Pons (tissue), 1 donor: ENCODE results near the gene ST6GALNAC4.
"Not testable (repeated sequence)": the region's sequence is repeated elsewhere in the genome, so short reads cannot be mapped to it uniquely, and the experiment has no call there.

Experiments
- DNase-seq: peaks from one replicate; pipeline ENCODE4 v3.0.0-alpha.2; 2016; ENCODE audit warnings: low spot score

Gene ST6GALNAC4

DNA sequence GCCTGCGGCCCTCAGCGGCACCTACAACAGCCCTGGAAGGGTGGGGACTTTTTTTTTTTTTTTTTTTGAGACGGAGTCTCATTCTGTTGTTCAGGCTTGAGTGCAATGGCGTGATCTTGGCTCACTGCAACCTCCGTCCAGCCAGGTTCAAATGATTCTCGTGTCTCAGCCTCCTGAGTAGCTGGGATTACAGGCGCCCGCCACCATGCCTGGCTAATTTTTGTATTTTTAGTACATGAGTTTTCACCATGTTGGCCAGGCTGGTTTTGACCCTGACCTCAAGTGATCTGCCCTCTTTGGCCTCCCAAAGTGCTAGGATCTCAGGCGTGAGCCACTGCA is 46.7 kb downstream of the ST6GALNAC4 start:
- DNase-seq: not testable (repeated sequence)

- DNase-seq: peak; percentile 64
Measured at GRCh38 chr9:127869310-127870152, 47.3 kb downstream of the ST6GALNAC4 start.

- DNase-seq: no peak
Measured at GRCh38 chr9:127868278-127868902, 48.5 kb downstream of the ST6GALNAC4 start.

- DNase-seq: no peak
Measured at GRCh38 chr9:127867356-127868277, 49.2 kb downstream of the ST6GALNAC4 start.

- no peak for DNase-seq
Measured at GRCh38 chr9:127866535-127866934, 50.3 kb downstream of the ST6GALNAC4 start.

DNA sequence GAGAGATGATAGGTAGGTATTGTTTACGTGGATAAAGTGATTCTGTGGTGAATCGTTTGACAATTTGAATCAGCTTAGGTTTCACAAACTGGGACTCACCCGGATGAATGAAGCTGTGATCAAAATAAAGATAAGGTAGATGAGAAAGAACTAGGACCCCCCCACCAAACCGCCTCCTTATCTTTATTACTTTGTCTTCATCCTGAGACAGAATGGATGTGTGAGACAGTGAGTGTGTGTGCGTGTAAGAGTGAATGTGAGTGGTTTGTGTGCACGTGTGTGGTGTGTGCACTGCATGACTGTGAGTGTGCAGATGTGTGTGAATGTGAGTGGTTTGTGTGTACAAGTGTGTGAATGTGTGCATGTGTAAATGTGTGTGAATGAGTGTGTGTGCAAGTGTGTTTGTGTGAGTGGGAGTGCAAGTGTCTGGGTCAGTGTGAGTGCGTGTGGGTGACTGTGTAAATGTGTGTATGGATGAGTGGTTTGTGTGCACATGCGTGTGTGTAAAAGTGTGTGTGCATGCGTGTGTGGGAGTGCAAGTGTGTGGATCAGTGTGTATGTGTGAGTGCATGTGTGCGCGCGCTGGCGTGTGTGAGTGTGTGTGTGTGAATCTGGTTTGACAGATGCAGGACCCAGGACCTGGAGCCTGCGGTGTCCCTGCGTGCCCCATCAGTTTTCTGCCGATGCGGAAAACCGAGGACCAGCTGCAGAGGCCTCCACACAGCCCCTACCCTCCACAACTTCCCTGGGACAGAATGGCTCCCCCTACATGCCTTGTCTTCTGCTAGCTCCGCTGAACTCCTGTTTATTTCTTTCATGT is 51.0 kb downstream of the ST6GALNAC4 start:
- DNase-seq: no peak

DNA sequence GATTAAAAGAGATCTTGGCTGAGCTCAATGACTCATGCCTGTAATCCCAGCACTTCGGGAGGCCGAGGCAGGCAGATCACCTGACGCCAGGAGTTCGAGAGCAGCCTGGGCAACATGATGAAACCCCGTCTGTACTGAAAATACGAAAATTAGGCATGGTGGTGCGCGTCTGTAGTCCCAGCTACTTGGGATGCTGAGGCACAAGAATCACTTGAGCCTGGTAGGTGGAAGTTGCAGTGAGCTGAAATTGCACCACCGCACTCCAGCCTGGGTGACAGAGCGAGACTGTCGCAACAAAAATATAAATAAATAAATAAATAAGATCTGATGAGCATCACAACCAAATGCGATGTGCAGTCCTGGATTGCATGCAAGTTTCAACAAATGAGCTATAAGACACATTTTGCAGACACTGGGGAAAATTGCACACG is 53.6 kb downstream of the ST6GALNAC4 start:
- DNase-seq: no peak

DNA sequence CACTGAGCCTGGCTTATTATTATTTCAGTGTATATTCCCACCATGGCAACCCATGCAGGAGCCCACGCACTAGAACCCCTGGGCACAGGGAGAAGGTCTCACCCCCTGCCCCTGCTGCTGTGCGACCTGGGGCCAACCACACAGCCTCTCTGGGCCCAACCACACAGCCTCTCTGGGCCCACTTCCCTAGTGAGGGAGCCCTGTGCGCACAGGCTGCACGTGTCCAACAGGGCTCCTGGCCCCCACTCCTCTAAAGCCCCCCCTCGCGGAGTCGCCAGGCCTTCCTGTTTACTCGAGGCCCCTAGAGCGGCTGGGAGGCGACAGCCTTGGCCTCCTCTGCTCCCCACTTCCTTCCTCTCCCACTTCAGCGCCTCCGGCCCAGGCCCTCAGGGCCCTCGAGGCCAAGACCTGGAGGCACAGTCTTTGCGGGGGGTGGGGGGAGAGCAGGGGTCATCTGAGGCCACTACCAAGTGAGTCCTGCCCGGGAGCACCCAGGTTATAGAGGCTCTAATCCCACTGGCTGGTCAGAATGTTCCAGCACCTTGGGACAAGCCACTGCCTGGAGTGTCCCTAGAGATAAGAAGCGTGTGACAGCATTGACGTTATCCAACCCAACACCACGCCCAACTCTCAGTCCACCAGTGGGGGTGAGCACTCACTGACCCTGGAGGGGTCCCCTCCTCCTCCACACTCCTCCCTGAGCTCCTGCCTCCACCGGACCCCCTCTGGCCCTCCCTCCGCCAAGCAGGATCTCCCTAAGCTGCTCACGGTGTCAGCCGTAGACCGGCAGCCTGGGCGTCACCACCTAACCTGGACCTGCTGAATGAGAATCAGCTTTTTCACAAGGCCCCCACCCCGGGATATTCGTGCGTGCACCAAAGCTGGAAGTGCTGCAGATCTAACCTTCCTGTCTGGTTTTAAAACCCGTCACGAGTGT is 54.5 kb downstream of the ST6GALNAC4 start:
- DNase-seq: peak; percentile 72

GRCh38 chr9:127860779-127861178 is 56.1 kb downstream of the ST6GALNAC4 start:
- no peak for DNase-seq

- no peak for DNase-seq
Measured at GRCh38 chr9:127860260-127860659, 56.6 kb downstream of the ST6GALNAC4 start.

GRCh38 chr9:127858041-127858512 is 58.8 kb downstream of the ST6GALNAC4 start:
- DNase-seq: no peak
